Measurements from ENCODE around the gene FYB1. TPM values are rescaled to one million over a fixed set of nuclear protein-coding genes. Genes with fewer than 3 reads are reported as not detected.

The FYB1 gene
- total and polyA plus RNA-seq, 2 donors (not counting 1 experiment from before 2014, with no cell fraction given), result 1.3 to 1.4 TPM

DNA sequence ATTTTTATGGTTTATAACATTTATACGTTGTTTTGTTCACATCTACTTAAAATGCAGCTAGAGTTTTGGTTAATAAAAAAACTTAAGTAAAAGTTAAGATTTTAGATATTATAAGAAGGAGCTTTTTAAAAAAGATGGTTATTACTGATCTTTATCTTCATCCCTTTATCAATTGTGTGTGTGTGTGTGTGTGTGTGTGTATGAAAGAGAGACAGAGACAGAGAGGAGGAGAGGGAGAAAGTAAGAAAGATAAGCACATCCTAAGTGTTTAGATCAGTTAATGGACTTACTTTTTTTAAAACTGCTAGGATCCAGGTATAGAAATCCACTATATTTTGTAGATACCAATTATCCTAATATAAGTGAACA is 99.3 kb downstream of the FYB1 start:
- no CpG with 5 or more reads among the region's 1 CpG for WGBS (ENCODE audit: insufficient coverage)
- Histone ChIP-seq H3K27ac (ENCODE audit: low read length in 2 of 2) (no peak overlapping the region), H3K27me3 (replicated peaks in 1 of 4; ENCODE audit: control extremely low read depth in 1 of 4, control insufficient read depth in 3 of 4, insufficient read depth in 4 of 4, low read length in 3 of 4) (peaks cover 0 to 2% (median 0%) of the 10 kb centered on the region in 4 experiments), H3K9me3 (ENCODE audit: control extremely low read depth in 1 of 3, control insufficient read depth in 2 of 3, insufficient read depth in 1 of 3, low read length in 2 of 3) (no peaks in the 10 kb centered on the region), H3K79me2 (ENCODE audit: control insufficient read depth, insufficient read depth, low read length) (no peaks in the 10 kb centered on the region), H4K20me1 (ENCODE audit: control insufficient read depth, insufficient read depth, low read length, poor library complexity, severe bottlenecking) (no peaks in the 10 kb centered on the region), H3K9ac (ENCODE audit: low read length) (no peak overlapping the region), H3K4me3 (ENCODE audit: control extremely low read depth in 1 of 5, extremely low read depth in 1 of 5, insufficient read depth in 1 of 5, low read depth in 2 of 5, low read length in 4 of 5) (no peak overlapping the region), H3K4me1 (ENCODE audit: control insufficient read depth in 2 of 2, insufficient read depth in 2 of 2, low read length in 2 of 2) (no peaks in the 10 kb centered on the region), H3K4me2 (replicated peaks; ENCODE audit: low read depth, low read length, poor library complexity, severe bottlenecking) (no peak overlapping the region), H3K36me3 (replicated peaks in 1 of 2; ENCODE audit: control extremely low read depth in 1 of 2, control insufficient read depth in 1 of 2, extremely low read depth in 1 of 2, insufficient read depth in 2 of 2, low read length in 1 of 2) (no peaks in the 10 kb centered on the region), H2AFZ (ENCODE audit: insufficient read depth, low read depth, low read length, poor library complexity, severe bottlenecking) (no peak overlapping the region)
- CTCF ChIA-PET, result interaction anchor here (0.5 kb wide), 1 partner anchor 116 kb away, joined by 4 read pairs; no protein-coding TSS in a partner anchor
- ATAC-seq (ENCODE audit: low read depth) (no peak), DNase-seq (no peak)
- Mint-ChIP-seq H3K9me3 (ENCODE audit: insufficient read depth) (no peaks in the 10 kb centered on the region), H3K27ac (no peak overlapping the region), H3K4me1 (no peaks in the 10 kb centered on the region), H3K27me3 (peaks cover 15% of the 10 kb centered on the region), H3K4me3 (no peak overlapping the region)
- TF ChIP-seq EZH2 (IDR thresholded peaks at IDR 0.05; ENCODE audit: borderline replicate concordance, insufficient read depth, low read depth, low read length, poor library complexity, severe bottlenecking), result no peak
- TF ChIP-seq, protein P1, sequence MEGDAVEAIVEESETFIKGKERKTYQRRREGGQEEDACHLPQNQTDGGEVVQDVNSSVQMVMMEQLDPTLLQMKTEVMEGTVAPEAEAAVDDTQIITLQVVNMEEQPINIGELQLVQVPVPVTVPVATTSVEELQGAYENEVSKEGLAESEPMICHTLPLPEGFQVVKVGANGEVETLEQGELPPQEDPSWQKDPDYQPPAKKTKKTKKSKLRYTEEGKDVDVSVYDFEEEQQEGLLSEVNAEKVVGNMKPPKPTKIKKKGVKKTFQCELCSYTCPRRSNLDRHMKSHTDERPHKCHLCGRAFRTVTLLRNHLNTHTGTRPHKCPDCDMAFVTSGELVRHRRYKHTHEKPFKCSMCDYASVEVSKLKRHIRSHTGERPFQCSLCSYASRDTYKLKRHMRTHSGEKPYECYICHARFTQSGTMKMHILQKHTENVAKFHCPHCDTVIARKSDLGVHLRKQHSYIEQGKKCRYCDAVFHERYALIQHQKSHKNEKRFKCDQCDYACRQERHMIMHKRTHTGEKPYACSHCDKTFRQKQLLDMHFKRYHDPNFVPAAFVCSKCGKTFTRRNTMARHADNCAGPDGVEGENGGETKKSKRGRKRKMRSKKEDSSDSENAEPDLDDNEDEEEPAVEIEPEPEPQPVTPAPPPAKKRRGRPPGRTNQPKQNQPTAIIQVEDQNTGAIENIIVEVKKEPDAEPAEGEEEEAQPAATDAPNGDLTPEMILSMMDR (IDR thresholded peaks at IDR 0.05), result no peak
- POLR2A ChIA-PET, result no interaction called here
- intact Hi-C loops (cut with micrococcal nuclease), result no loop called here

DNA sequence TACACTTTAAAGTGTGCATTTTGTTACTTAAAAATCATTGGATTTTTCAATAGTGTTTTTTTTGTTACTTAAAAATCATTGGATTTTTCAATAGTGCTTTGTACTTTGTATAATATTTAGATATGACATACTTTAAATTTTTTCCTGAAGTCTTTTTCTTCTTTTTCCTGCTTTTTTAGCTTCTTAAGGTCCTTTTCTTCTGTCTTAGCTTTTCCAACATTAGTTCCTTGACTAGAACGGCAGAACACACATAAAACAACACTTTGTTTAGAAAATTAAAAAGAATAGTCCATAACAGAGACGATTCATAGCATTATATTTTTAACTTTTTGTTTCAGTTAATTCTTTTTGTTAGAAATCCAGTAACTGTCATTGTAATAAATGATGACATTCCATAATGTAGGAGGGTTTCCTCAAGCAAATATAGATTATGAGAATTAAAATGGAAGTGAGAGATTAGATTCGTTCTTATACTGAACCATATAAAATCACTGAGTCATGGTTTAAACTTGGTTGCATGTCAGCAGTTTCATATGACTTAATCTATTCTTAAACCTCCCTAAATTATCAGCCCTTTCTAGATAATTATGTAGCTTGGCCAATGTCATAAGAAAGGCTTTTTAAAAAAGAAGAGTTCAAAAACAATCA is 99.8 kb downstream of the FYB1 start:
- Histone ChIP-seq H3K4me1 (ENCODE audit: control insufficient read depth in 2 of 2, insufficient read depth in 2 of 2, low read length in 2 of 2) (no peaks in the 10 kb centered on the region), H3K79me2 (ENCODE audit: control insufficient read depth, insufficient read depth, low read length) (no peaks in the 10 kb centered on the region), H3K9me3 (ENCODE audit: control extremely low read depth in 1 of 3, control insufficient read depth in 2 of 3, insufficient read depth in 1 of 3, low read length in 2 of 3) (no peaks in the 10 kb centered on the region), H3K9ac (ENCODE audit: low read length) (no peak overlapping the region), H3K4me3 (ENCODE audit: control extremely low read depth in 1 of 5, extremely low read depth in 1 of 5, insufficient read depth in 1 of 5, low read depth in 2 of 5, low read length in 4 of 5) (no peak overlapping the region), H2AFZ (ENCODE audit: insufficient read depth, low read depth, low read length, poor library complexity, severe bottlenecking) (no peak overlapping the region), H4K20me1 (ENCODE audit: control insufficient read depth, insufficient read depth, low read length, poor library complexity, severe bottlenecking) (no peaks in the 10 kb centered on the region), H3K36me3 (replicated peaks in 1 of 2; ENCODE audit: control extremely low read depth in 1 of 2, control insufficient read depth in 1 of 2, extremely low read depth in 1 of 2, insufficient read depth in 2 of 2, low read length in 1 of 2) (no peaks in the 10 kb centered on the region), H3K4me2 (replicated peaks; ENCODE audit: low read depth, low read length, poor library complexity, severe bottlenecking) (no peak overlapping the region), H3K27me3 (replicated peaks in 1 of 4; ENCODE audit: control extremely low read depth in 1 of 4, control insufficient read depth in 3 of 4, insufficient read depth in 4 of 4, low read length in 3 of 4) (peaks cover 0 to 2% (median 0%) of the 10 kb centered on the region in 4 experiments), H3K27ac (ENCODE audit: low read length in 2 of 2) (no peak overlapping the region)
- intact Hi-C loops (cut with micrococcal nuclease), result no loop called here
- ChIA-PET POLR2A (no interaction called here), CTCF (no interaction called here)
- TF ChIP-seq EZH2 (IDR thresholded peaks at IDR 0.05; ENCODE audit: borderline replicate concordance, insufficient read depth, low read depth, low read length, poor library complexity, severe bottlenecking), result no peak
- TF ChIP-seq, protein P1 (IDR thresholded peaks at IDR 0.05), result no peak
- no peak overlapping the region for H3K4me3 Mint-ChIP-seq
- peaks cover 15% of the 10 kb centered on the region for H3K27me3 Mint-ChIP-seq
- no CpG with 5 or more reads among the region's 3 CpGs for WGBS (ENCODE audit: insufficient coverage)
- ATAC-seq (ENCODE audit: low read depth) (no peak), DNase-seq (no peak)
- H3K27ac Mint-ChIP-seq, result no peak overlapping the region
- H3K4me1 Mint-ChIP-seq, result no peaks in the 10 kb centered on the region
- no peaks in the 10 kb centered on the region for H3K9me3 Mint-ChIP-seq (ENCODE audit: insufficient read depth)

All from B cell (primary cell).